SK-N-SH treated with all-trans-retinoic acid at 6 μM for 48 hours (cell line): ENCODE data around the gene NTN5.

Source experiments
- ATAC-seq: fragments of 200-7000 bp; cut with Tn5 transposase; 3 replicates; pipeline ENCODE4 v1.9.1; 2020; ENCODE audit warnings: mild to moderate bottlenecking, moderate library complexity
- BACH2 ChIP-seq: fragments of 250-450 bp; sonication (Bioruptor Pico); IDR thresholded peaks from 2 replicates; pipeline ENCODE4 v1.9.0; 2021; ENCODE audit warnings: mild to moderate bottlenecking, borderline replicate concordance
- CSDC2 ChIP-seq: fragments of 250-450 bp; sonication (Bioruptor Pico); IDR thresholded peaks from 2 replicates; pipeline ENCODE4 v1.5.0; 2020; ENCODE audit warnings: mild to moderate bottlenecking, moderate library complexity
- ESRRG ChIP-seq: fragments of 250-450 bp; sonication (Bioruptor Pico); IDR thresholded peaks from 2 replicates; pipeline ENCODE4 v1.6.1; 2021; ENCODE audit warnings: mild to moderate bottlenecking
- GLIS3 ChIP-seq: fragments of 250-450 bp; sonication (Bioruptor Pico); IDR thresholded peaks from 2 replicates; pipeline ENCODE4 v1.5.0; 2020; ENCODE audit warnings: mild to moderate bottlenecking, moderate library complexity
- PPARA ChIP-seq: fragments of 250-450 bp; sonication (Bioruptor Pico); IDR thresholded peaks from 2 replicates; pipeline ENCODE4 v1.5.0; 2020; ENCODE audit warnings: mild to moderate bottlenecking, borderline replicate concordance
- RARB ChIP-seq: fragments of 250-450 bp; sonication (Bioruptor Pico); IDR thresholded peaks from 2 replicates; pipeline ENCODE4 v1.8.0; 2021; ENCODE audit warnings: mild to moderate bottlenecking, moderate library complexity
- SNAI2 ChIP-seq: fragments of 250-450 bp; sonication (Bioruptor Pico); IDR thresholded peaks from 2 replicates; pipeline ENCODE4 v1.5.0; 2020; ENCODE audit warnings: mild to moderate bottlenecking, moderate library complexity
- TCF4 ChIP-seq: fragments of 250-450 bp; sonication (Bioruptor Pico); IDR thresholded peaks from 2 replicates; pipeline ENCODE4 v1.8.0; 2021; ENCODE audit warnings: mild to moderate bottlenecking, moderate library complexity, borderline replicate concordance
- TOX ChIP-seq: fragments of 250-450 bp; sonication (Bioruptor Pico); IDR thresholded peaks from 2 replicates; pipeline ENCODE4 v1.8.0; 2021; ENCODE audit warnings: mild to moderate bottlenecking, moderate library complexity, borderline replicate concordance
- ZFP3 ChIP-seq: fragments of 250-450 bp; sonication (Bioruptor Pico); IDR thresholded peaks from 2 replicates; pipeline ENCODE4 v1.5.0; 2020; ENCODE audit warnings: mild to moderate bottlenecking, moderate library complexity
- ZNF8 ChIP-seq: fragments of 450-650 bp; formaldehyde crosslinking; IDR thresholded peaks from 2 replicates; pipeline ENCODE4 v1.5.0; 2020; ENCODE audit warnings: mild to moderate bottlenecking, moderate library complexity
- TF ChIP-seq, protein P1 (sequence below): fragments of 250-450 bp; sonication (Bioruptor Pico); IDR thresholded peaks from 2 replicates; pipeline ENCODE4 v1.8.0; 2021; ENCODE audit warnings: low read depth, mild to moderate bottlenecking, moderate library complexity, borderline replicate concordance
- TF ChIP-seq, protein P2 (sequence below): fragments of 250-450 bp; sonication (Bioruptor Pico); IDR thresholded peaks from 2 replicates; pipeline ENCODE4 v1.8.0; 2020; ENCODE audit warnings: mild to moderate bottlenecking, moderate library complexity, borderline replicate concordance
- TF ChIP-seq, protein P3 (sequence below): fragments of 250-450 bp; sonication (Bioruptor Pico); IDR thresholded peaks from 2 replicates; pipeline ENCODE4 v1.5.0; 2020; ENCODE audit warnings: mild to moderate bottlenecking, moderate library complexity
- TF ChIP-seq, protein P4 (sequence below): fragments of 250-450 bp; sonication (Bioruptor Pico); IDR thresholded peaks from 2 replicates; pipeline ENCODE4 v1.5.1; 2021; ENCODE audit warnings: mild to moderate bottlenecking, moderate library complexity
- TF ChIP-seq, protein P5 (sequence below): fragments of 250-450 bp; sonication (Bioruptor Pico); IDR thresholded peaks from 2 replicates; pipeline ENCODE4 v1.5.1; 2020; ENCODE audit warnings: low read depth, mild to moderate bottlenecking, moderate library complexity

The NTN5 gene

DNA sequence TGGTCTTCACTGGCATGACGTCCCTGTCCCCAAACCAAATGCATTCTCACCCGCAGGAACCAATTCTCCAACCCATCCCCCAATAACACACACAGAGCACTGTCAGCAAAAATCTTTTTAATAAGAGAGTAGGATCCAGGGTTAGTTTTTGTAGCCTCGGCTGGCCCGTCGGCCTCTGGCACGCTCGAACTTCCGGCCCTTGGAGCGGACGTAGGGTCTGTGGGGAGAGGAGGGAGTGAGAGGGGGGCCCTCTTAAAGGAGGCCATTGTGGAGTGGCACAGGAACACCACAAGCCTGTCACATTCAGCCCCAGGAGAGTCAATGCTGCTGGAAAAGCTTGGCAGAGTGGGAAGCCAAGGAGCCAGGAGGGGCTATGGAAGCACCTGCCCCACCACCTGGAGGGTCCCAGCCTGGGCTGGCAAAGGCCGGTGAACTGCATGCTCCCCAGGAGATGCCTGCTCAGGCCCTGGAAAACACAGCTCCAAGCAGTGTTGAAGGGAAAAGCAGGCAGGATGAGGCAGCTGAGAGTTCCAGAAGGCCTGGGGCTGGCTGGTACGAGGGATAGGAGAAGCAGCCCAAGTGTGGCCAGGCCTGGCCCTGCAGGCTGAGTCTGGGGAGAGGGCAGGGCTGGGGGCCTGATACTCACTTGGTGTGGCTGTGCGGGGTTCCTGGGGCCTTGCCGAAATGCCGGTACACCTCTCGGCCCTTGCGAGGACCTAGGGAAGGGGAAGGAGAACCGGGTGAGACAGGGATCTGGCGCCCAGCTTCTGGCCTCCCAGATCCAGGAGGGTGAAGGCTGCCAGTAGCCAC lies 57.4 kb downstream of the NTN5 start:
- no peak for ATAC-seq
- TF ChIP-seq, protein P1, sequence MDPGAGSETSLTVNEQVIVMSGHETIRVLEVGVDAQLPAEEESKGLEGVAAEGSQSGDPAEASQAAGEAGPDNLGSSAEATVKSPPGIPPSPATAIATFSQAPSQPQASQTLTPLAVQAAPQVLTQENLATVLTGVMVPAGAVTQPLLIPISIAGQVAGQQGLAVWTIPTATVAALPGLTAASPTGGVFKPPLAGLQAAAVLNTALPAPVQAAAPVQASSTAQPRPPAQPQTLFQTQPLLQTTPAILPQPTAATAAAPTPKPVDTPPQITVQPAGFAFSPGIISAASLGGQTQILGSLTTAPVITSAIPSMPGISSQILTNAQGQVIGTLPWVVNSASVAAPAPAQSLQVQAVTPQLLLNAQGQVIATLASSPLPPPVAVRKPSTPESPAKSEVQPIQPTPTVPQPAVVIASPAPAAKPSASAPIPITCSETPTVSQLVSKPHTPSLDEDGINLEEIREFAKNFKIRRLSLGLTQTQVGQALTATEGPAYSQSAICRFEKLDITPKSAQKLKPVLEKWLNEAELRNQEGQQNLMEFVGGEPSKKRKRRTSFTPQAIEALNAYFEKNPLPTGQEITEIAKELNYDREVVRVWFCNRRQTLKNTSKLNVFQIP (CRISPR knock-in tag), result no peak
- no peak for TF ChIP-seq ESRRG
- TF ChIP-seq SNAI2 (CRISPR knock-in tag), result no peak
- TF ChIP-seq, protein P2, sequence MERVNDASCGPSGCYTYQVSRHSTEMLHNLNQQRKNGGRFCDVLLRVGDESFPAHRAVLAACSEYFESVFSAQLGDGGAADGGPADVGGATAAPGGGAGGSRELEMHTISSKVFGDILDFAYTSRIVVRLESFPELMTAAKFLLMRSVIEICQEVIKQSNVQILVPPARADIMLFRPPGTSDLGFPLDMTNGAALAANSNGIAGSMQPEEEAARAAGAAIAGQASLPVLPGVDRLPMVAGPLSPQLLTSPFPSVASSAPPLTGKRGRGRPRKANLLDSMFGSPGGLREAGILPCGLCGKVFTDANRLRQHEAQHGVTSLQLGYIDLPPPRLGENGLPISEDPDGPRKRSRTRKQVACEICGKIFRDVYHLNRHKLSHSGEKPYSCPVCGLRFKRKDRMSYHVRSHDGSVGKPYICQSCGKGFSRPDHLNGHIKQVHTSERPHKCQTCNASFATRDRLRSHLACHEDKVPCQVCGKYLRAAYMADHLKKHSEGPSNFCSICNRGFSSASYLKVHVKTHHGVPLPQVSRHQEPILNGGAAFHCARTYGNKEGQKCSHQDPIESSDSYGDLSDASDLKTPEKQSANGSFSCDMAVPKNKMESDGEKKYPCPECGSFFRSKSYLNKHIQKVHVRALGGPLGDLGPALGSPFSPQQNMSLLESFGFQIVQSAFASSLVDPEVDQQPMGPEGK (CRISPR knock-in tag), result no peak
- no peak for TF ChIP-seq TOX
- TF ChIP-seq ZFP3 (CRISPR knock-in tag), result no peak
- TF ChIP-seq RARB, result no peak
- TF ChIP-seq BACH2 (CRISPR knock-in tag), result no peak
- no peak for TF ChIP-seq ZNF8 (CRISPR knock-in tag)
- TF ChIP-seq PPARA (CRISPR knock-in tag), result no peak
- TF ChIP-seq, protein P3, sequence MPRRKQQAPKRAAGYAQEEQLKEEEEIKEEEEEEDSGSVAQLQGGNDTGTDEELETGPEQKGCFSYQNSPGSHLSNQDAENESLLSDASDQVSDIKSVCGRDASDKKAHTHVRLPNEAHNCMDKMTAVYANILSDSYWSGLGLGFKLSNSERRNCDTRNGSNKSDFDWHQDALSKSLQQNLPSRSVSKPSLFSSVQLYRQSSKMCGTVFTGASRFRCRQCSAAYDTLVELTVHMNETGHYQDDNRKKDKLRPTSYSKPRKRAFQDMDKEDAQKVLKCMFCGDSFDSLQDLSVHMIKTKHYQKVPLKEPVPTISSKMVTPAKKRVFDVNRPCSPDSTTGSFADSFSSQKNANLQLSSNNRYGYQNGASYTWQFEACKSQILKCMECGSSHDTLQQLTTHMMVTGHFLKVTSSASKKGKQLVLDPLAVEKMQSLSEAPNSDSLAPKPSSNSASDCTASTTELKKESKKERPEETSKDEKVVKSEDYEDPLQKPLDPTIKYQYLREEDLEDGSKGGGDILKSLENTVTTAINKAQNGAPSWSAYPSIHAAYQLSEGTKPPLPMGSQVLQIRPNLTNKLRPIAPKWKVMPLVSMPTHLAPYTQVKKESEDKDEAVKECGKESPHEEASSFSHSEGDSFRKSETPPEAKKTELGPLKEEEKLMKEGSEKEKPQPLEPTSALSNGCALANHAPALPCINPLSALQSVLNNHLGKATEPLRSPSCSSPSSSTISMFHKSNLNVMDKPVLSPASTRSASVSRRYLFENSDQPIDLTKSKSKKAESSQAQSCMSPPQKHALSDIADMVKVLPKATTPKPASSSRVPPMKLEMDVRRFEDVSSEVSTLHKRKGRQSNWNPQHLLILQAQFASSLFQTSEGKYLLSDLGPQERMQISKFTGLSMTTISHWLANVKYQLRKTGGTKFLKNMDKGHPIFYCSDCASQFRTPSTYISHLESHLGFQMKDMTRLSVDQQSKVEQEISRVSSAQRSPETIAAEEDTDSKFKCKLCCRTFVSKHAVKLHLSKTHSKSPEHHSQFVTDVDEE, result no peak
- no peak for TF ChIP-seq TCF4 (CRISPR knock-in tag)
- TF ChIP-seq, protein P4, sequence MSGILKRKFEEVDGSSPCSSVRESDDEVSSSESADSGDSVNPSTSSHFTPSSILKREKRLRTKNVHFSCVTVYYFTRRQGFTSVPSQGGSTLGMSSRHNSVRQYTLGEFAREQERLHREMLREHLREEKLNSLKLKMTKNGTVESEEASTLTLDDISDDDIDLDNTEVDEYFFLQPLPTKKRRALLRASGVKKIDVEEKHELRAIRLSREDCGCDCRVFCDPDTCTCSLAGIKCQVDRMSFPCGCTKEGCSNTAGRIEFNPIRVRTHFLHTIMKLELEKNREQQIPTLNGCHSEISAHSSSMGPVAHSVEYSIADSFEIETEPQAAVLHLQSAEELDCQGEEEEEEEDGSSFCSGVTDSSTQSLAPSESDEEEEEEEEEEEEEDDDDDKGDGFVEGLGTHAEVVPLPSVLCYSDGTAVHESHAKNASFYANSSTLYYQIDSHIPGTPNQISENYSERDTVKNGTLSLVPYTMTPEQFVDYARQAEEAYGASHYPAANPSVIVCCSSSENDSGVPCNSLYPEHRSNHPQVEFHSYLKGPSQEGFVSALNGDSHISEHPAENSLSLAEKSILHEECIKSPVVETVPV (CRISPR knock-in tag), result no peak
- TF ChIP-seq, protein P5, sequence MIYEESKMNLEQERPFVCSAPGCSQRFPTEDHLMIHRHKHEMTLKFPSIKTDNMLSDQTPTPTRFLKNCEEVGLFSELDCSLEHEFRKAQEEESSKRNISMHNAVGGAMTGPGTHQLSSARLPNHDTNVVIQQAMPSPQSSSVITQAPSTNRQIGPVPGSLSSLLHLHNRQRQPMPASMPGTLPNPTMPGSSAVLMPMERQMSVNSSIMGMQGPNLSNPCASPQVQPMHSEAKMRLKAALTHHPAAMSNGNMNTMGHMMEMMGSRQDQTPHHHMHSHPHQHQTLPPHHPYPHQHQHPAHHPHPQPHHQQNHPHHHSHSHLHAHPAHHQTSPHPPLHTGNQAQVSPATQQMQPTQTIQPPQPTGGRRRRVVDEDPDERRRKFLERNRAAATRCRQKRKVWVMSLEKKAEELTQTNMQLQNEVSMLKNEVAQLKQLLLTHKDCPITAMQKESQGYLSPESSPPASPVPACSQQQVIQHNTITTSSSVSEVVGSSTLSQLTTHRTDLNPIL (CRISPR knock-in tag), result no peak

DNA sequence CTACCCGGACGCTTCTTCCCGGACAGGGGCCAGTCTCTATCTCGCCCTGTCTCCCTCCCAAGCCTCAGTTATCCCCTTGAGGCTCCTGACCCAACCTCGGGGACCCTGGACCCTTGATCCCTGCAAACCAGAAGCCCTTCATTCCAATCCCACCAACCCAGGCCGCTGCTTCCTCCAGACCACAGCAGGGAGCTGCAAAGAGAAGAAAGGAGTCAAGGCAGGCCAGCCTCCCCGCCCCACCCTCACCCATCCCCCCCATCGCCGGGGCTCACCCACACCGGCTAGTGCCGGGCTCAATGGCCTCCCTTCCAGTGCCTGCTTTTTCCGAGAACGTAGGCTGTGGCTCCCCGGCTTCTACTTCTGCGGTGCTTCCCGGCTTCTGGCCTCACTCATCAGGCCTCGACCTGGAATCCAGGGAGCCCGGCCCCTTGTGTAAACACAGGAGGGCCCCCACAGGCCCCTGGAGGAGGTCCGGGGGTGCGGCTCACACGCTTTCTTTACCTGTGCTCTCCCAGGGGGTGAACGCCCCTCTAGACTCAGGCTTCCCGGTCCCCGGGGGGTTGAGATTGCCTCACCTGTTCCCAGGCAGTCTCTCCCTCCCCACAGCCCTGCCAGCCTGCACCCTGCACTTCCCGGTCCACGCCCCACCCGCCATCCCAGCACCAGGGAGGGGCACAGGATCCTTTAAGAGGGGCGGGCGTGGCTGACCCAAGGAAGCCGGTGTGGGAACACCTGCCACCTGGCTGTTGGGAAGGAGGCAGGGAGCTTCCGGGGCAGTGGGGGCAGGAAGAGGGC lies 58.2 kb downstream of the NTN5 start, which contains the start of gene FAM83E:
Gene FAM83E (minus strand): TSS at position 641 of the 795 bp plus-strand sequence. CDS start 1,704 bp downstream, outside the sequence.
- no peak; the same call in 2 of the 3 replicates for ATAC-seq
- TF ChIP-seq CSDC2 (CRISPR knock-in tag), result 0 out of 2 replicates have a peak, but pooled peaks have one; percentile 38
- TF ChIP-seq, protein P4 (CRISPR knock-in tag), result 0 out of 2 replicates have a peak, but pooled peaks have one; percentile 53
- TF ChIP-seq BACH2 (CRISPR knock-in tag), result no peak
- peak; percentile 74; the same call in 1 of the 2 replicates for TF ChIP-seq ESRRG
- TF ChIP-seq, protein P5 (CRISPR knock-in tag), result peak; percentile 39; the same call in 1 of the 2 replicates
- 0 out of 2 replicates have a peak, but pooled peaks have one; percentile 12 for TF ChIP-seq TCF4 (CRISPR knock-in tag)
- TF ChIP-seq GLIS3 (CRISPR knock-in tag), result peak; percentile 78
- TF ChIP-seq TOX, result 0 out of 2 replicates have a peak, but pooled peaks have one; percentile 14
- TF ChIP-seq, protein P1 (CRISPR knock-in tag), result no peak
